ENCODE measurements around the gene PTGIR.
A peak's percentile ranks its signal among the peaks of the same experiment; 100 is the strongest.

Gene PTGIR

DNA sequence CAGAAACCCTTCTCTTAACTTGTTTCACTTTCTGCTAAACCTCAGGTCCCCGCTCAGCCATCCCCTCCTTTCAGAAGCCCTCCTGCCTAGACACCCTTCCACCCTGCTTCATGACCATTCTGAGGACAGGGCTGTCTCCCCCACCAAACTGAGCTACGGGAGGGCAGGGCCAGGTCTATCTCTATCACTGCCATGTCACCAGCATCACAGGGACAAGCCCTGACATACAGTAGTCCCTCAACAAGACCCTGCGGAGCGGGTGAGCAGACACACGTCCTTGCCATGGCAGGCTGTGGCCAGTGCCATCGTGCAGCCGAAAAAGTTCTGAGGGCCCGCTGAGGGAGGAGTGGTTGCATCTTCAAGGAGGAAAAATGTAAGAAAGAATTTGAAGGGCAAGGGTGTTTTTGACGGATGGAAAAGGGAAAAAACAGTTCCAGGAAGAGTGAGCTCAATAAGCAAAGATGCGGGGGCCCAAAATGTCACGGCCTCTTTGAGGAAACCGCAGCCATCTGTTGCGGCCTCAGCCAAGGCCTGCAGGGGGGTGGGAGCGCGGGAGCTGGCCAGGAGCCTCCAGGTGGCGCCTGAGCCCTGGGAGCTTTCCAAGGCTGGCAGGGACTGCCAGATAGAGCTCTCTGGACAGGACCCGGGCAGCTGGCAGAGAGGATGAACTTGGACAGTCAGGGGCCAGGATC, 8.1 kb downstream of the PTGIR start:
- DNase-seq (ENCODE audit: low read depth, low spot score), result no peak

DNA sequence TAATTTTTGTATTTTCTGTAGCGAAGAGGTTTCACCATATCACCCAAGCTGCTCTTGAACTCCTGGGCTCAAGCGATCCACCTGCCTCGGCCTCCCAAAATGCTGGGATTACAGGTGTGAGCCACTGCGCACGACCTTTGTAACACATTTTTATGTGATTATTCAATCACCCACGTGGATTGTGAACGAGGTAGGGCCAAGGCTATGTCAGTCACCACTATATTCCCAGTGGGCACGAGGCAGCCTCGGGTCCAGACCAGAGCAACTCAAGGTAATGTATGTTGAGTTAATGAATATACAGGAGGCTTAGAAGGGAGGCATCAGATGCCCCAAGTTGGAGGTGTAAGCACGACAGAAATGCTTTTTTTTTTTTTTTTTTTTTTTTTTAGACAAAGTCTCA, 8.9 kb downstream of the PTGIR start:
- no peak for DNase-seq (ENCODE audit: low read depth, low spot score)

DNA sequence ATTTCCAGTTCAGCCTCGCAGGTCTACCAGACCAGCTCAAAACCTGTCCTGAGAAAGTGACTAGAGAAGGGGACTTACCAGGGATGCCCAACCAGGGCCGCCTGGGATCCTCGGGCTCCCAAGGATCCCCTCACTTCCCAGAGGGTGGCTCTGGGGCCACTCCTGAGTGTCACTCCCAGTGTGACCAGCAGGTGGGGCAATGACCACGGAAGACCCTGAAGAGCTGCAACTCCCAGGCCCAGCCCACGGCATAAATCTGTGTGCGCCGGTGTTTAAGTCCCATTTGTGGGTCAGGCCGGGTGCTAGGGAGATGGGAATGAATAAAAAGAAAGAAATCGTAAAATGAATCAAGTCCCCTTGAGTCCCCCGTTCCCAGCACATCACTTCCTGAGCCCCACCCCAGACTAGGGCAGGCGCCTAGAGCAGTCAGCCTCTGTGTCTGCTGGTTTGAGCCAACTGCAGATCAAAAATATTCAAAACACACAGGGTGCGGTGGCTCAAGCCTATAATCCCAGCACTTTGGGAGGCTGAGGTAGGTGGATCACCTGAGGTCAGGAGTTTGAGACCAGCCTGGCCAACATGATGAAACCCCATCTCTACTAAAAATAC, 10.7 kb downstream of the PTGIR start:
- DNase-seq (ENCODE audit: low read depth, low spot score), result peak; percentile 57

DNA sequence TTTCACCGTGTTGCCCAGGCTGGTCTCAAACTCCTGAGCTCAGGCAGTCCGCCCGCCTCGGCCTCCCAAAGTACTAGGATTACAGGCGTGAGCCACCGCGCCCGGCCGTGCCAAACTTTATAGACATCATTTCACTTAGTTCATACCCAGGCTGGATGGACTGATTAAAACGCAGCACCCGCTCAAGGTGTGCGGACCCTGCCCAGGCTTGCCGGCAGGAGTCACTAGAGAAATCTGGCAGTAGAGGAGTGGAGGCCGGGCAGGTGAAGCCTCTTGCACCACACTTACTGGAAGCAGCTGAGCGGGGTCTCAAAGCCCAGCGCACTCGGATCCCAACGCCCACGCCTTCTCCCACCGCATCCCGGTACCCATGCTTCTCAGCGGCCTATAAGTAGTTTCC, 11.4 kb downstream of the PTGIR start:
- DNase-seq (ENCODE audit: low read depth, low spot score), result no peak

DNA sequence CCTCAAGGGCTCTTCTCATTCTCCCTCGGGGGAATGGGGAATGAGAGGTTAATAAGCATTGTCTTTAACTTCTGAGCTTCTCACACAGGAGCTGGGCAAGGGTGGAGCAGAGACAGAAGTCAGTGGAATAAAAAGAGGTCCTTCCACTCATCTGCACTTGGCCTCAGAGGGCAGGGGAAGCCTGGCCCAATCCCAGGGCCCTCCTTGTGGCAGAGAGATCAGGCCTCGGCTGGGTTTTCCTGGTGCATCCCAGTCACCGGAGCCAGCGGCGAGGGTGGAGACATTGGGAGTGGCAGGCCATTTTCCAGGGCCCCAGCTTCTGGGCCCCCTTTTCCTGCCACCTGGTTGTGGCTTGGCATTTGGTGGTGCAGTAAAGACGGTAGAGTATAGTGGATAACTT, 13.1 kb downstream of the PTGIR start:
- DNase-seq (ENCODE audit: low read depth, low spot score), result no peak

DNA sequence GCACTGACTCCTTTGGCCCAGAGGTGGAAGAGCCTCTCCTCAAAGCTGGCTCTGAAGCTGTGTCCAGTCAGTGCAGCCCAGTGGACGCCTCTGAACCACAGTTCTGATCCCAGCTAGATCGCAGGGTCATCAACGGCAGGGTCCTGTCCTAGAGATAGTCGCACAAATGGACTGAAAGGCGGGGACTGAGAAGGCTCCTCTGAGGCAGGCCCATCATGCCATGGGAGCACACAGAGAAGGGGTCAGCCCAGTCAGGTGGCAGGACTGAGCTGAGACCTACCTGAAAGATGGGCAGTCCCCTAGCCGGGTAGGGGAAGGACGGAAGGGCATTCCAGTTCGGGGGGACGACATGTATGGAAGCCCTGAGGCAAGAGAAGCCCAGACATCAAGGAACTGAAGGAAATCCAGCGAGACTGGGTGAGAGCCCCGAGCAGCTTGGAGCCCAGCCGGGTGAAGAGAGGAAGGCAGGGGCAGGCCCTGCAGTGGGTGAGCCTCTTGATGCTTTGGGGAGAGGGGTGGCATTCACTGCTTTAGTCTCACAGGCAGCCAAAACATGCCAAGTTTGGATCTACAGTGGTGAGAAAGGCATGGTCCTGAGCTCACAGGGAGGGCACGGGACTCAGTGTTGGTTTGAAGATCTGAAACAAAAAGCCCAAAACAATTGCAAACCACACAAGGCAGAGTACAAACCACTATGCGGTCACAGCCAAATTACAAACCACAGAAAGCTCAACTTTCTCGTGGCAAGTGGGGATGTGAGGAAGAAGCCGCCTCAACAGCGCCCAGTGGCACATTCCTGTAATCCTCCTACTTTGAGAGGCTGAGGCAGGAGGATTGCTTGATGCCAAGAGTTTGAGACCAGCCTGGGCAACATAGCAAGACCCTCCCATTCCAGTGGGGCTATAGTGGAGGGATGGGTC, 13.8 kb downstream of the PTGIR start:
- DNase-seq (ENCODE audit: low read depth, low spot score), result no peak

DNA sequence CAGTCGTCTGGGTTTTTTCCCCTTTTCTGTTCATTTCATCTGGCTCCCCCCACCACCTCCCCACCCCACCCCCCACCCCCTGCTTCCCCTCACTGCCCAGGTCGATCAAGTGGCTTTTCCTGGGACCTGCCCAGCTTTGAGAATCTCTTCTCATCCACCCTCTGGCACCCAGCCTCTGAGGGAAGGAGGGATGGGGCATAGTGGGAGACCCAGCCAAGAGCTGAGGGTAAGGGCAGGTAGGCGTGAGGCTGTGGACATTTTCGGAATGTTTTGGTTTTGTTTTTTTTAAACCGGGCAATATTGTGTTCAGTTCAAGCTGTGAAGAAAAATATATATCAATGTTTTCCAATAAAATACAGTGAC, 14.5 kb downstream of the PTGIR start:
- no peak for DNase-seq (ENCODE audit: low read depth, low spot score)

DNA sequence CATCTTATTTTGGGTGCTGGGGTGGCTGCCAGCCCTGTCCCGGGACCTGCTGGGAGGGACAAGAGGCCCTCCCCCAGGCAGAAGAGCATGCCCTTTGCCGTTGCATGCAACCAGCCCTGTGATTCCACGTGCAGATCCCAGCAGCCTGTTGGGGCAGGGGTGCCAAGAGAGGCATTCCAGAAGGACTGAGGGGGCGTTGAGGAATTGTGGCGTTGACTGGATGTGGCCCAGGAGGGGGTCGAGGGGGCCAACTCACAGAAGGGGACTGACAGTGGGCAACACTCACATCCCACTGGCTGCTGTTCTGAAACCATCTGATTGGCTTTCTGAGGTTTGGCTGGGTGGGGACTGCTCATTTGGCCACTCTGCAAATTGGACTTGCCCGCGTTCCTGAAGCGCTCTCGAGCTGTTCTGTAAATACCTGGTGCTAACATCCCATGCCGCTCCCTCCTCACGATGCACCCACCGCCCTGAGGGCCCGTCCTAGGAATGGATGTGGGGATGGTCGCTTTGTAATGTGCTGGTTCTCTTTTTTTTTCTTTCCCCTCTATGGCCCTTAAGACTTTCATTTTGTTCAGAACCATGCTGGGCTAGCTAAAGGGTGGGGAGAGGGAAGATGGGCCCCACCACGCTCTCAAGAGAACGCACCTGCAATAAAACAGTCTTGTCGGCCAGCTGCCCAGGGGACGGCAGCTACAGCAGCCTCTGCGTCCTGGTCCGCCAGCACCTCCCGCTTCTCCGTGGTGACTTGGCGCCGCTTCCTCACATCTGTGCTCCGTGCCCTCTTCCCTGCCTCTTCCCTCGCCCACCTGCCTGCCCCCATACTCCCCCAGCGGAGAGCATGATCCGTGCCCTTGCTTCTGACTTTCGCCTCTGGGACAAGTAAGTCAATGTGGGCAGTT, 15.1 kb downstream of the PTGIR start:
- no peak for DNase-seq (ENCODE audit: low read depth, low spot score)

DNA sequence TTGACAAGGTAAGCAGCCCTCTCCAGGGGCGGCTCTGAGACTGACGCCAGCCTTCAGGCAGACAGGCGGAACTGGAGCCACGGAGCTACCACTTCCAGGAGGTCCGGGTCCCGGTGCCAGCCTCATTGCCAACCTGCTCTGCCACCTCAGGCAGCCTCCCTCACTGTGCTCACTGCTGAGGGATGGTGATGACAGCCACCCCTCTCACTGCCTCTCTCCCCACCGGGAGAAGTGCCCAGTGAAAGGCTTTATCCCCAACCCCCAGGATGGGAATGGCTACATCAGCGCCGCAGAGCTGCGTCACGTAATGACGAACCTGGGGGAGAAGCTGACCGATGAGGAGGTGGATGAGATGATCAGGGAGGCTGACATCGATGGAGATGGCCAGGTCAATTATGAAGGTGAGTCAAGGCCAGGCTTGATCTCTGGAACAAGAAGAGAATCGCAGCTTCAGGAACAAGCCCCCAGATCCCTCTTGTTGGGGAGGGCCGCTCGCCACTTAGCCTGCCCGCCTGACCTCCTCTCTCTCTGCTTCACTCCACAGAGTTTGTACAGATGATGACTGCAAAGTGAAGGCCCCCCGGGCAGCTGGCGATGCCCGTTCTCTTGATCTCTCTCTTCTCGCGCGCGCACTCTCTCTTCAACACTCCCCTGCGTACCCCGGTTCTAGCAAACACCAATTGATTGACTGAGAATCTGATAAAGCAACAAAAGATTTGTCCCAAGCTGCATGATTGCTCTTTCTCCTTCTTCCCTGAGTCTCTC, 16.1 kb downstream of the PTGIR start:
- no peak for DNase-seq (ENCODE audit: low read depth, low spot score)

DNA sequence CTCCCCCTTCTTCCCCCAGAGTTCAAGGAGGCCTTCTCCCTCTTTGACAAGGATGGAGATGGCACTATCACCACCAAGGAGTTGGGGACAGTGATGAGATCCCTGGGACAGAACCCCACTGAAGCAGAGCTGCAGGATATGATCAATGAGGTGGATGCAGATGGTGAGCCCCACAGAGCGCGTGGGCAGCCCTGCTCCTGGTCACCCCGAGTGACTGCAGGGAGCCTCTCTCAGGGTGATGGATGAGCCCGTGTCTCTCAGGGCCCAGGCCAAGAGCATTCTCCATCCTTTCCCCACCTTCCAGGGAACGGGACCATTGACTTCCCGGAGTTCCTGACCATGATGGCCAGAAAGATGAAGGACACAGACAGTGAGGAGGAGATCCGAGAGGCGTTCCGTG, 16.7 kb downstream of the PTGIR start:
- no peak for DNase-seq (ENCODE audit: low read depth, low spot score)

DNA sequence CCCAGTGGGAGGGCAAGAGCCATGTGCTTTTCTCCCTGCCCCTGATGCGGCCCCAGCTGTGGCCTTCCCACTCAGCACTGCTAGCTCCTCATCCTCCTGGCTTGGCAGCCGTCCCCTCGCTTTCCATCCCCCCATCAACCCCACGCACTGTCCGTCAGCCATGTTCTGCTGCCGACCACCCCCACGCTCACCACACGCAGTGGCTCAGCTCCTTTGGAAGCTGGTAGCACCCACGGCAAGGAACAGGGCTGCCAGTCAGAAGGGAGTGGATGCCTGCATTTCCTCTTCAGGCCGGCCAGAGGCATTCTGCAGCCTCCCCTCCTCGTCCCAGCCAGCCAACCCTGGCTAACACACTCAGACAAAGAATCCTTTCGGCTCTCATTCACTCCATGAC, 17.4 kb downstream of the PTGIR start:
- DNase-seq (ENCODE audit: low read depth, low spot score), result no peak

DNA sequence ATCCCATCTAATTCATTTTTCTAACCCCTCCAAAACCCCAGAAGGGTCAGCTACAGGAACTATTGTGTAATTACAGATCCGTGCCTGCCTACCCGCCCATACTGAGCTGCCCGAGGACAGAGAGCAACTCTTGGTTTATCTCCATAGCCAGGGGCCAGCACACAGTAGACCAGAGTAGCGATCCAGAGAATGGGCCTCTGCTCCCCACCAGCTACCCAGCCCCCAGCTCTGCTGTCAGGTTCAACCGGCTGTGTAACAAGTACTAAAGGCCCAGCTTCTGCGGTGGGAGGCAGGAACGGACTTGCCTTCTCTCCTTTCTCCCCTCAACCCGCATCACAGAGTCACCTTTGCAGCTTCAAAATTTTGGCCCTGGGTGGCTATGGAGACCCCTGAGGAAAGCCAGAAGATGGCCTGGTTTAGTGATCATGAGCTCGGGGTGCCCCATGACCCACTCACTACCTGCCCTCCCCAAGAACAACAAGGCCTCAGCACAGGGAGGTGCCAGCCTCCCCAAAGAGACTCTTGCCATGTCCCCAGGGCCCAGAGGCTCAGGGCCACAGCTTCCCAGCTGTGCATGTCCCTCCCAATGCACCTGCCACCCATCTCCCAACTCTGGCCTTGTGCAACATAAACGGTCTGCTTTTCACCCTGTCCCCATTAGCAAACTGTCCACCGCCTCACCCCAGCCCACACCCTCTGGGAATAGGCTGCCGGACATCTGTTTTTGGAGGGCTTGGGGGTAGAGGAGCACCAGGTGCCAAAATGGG, 18.0 kb downstream of the PTGIR start:
- no peak for DNase-seq (ENCODE audit: low read depth, low spot score)

DNA sequence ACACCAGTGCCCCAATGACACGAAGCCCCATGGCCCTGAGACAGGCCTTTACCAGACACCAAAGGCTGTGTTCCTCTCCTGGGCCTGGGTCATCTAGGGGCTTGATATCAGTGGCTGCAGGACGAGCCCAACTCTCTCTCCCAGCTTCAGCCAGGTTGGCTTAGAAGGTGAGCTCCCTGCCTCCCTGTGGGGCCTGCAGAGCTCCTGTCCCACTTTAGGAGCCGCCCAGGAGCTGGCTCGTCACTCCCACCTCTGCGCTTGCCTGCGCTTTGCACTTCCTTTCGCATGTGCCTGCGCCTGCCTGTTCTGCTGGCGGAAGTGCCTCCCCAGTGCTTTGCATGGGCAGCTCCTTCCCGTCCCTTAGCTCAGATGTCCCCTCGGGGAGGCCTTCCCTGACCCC, 18.9 kb downstream of the PTGIR start:
- no peak for DNase-seq (ENCODE audit: low read depth, low spot score)

DNA sequence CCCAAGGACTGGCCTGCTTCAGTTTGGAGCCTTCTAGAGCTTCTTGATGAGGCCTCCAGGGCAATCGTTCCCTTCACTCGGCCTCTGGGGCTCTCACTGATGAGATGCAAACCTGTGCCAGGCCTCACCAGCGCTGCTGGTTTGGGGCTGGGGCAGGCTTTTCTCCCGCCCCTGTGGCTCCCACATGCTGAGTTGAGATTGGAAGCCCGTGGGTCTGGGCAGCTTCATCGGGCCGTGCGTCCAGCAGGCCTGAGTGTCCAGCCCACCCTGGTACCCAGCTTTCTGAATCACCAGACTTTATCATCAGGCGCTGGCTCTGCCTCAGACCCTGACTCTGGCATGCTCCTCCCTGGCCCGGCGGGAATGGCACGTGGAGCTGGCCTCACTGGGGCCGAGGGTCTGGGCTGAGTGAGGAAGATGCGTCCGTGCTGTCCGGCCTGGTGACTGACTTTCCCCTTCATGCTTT, 19.5 kb downstream of the PTGIR start:
- no peak for DNase-seq (ENCODE audit: low read depth, low spot score)

DNA sequence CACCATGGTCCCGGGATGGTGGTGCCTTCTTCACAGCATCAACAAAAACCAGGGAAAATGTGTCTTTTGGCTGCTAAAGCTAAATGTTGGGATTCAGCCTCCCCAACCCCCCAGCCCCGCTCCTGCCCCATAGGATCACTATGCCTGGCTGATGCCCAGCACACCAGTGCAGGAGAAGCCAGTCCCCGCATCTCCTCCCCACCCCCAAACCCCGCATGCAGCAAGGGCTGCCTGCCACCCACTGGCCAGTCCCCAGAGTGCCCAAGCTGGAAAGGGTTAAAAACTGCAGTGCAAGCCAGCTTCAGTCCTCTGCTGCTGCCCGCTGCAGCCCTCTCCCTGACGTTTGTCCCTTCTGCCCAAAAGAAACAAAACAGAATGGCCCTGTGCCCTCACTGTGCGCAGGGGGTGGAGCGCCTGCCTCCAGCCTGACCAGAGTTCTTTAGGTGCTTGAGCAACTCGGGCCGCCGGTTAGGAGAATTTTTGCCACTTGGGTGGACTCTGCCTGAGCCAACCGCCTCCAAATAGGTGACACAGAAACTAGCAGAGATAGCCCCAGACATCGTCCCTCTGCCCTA, 20.0 kb downstream of the PTGIR start:
- DNase-seq (ENCODE audit: low read depth, low spot score), result no peak

DNA sequence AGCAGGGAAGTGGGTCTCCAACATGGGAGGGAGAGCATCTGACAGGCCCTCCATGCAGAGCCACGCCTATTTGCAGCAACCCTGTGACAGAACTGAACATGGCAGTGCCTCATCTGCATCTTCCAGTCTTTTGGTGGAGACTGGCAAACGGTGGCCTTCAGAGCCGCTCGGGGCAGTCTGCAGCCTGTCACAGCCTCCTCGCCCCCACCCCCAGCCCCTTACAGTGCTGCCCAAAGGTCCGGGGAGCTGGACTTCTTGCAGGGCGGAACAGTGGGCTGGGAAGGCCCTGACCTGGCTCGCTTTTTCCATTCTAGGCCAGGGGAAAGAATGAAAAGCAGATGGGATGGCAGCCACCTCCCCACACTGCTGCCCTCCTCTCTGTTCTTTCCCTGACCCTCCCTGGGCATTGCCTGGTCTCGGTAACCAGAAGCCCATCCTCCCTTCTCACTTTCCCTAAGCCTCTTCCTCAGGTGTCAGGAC, 21.1 kb downstream of the PTGIR start:
- no peak for DNase-seq (ENCODE audit: low read depth, low spot score)

DNA sequence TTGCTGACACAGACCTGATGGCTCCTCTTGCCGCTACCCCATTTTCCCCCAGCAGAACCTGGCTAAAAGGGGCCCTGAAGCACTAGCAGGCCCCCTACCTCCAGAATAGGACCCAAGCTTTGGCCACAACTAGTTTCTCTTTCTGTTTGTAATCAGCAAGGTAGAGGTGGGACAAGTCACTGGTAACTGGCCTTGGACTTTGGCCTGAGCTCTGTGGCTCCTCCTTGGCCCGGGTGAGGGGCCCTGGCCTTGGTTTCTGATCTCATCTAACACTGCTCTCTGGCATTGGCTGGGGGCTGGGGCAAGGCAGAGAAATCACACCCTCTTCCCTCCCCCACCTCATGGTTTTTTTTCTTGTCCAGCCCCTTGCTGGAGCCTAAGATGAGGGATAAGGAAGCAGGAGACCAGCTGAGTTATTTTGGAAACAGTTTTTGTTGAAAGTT, 21.7 kb downstream of the PTGIR start:
- DNase-seq (ENCODE audit: low read depth, low spot score), result no peak

DNA sequence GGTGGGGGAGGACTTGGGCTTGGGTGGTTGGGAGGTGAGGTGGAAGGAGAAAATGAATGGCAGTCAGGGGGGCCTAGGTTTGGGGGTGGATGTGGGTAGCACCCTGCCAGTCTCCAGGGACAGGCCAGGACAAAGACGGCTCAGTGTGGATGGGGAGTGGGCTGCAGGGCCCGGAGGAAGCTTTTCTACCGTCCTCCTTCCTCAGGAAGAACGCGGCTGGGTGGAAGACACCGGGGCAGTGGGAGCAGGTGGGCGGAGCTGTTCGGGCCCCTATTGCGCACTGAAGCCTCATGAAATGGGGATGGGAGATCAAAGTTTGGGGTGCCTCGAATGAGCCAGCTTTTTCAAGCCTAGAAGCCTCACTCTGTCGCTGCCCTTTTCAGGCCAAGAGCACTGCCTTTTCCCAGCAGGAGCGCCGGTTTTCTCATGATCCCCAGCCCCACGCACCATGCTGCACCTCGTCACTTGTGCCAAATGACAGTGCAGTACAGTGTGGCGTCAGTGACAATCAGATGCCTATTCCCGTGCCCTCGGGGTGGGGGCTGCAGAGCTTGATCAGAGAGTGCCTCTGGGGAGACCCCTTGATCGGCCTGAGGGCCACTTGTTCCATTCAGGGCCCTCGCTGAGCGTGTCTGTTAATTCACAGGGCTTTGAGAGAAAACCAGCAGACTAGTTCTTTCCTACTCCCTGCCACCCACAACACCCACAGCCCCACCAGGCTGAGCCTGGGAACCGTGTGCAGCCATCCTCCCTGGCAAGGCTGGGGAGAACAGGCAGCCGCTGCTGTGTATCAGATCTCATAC, 22.3 kb downstream of the PTGIR start:
- no peak for DNase-seq (ENCODE audit: low read depth, low spot score)
